ENCODE measurements around the gene TSPAN11. TPM values are rescaled to one million over a fixed set of nuclear protein-coding genes. Genes with fewer than 3 reads are reported as not detected.

The TSPAN11 gene
- total and polyA plus RNA-seq, 2 of the 8 experiments (the other 6 are each of a cell fraction or from before 2014, with no cell fraction given) = 3.9 to 8.2 TPM

- H3K27ac ChIP-seq (ENCODE audit: low read depth, low read length) = no peak overlapping the region
- H3K36me3 ChIP-seq (ENCODE audit: control insufficient read depth in 2 of 4, insufficient read depth in 4 of 4, low read length in 3 of 4) = no peaks in the 10 kb centered on the region
- H4K8ac ChIP-seq (ENCODE audit: extremely low read depth, insufficient read depth, low read length) = no peak overlapping the region
These were observed 41.7 kb downstream of the TSPAN11 start for GRCh38 chr12:30968211-30968610.

More at GRCh38 chr12:30968211-30968610, 41.7 kb downstream of the TSPAN11 start:
- Histone ChIP-seq H3K14ac (ENCODE audit: insufficient read length) (no peak overlapping the region), H3K23ac (ENCODE audit: insufficient read length) (no peak overlapping the region), H4K20me1 (replicated peaks in 1 of 2; ENCODE audit: control insufficient read depth in 1 of 2, insufficient read depth in 2 of 2, low read length in 2 of 2) (peaks cover 0 to 4% of the 10 kb centered on the region in 2 experiments), H3K4ac (replicated peaks; ENCODE audit: insufficient read length, low read depth, low read length) (no peak overlapping the region), H2BK120ac (replicated peaks; ENCODE audit: low read depth, low read length) (no peak overlapping the region), H2AK5ac (ENCODE audit: low read depth, low read length) (no peak overlapping the region), H3K4me3 (ENCODE audit: extremely low read depth in 1 of 4, insufficient read depth in 2 of 4, low read depth in 3 of 4, low read length in 4 of 4) (no peak overlapping the region), H3K27me3 (replicated peaks in 1 of 4; ENCODE audit: control insufficient read depth in 3 of 4, extremely low read depth in 1 of 4, insufficient read depth in 3 of 4, low read length in 3 of 4) (peaks cover 0 to 8% (median 0%) of the 10 kb centered on the region in 4 experiments; a peak in 2 of 7 replicates), H4K5ac (ENCODE audit: insufficient read length, low read depth, low read length) (no peak overlapping the region), H3K9ac (replicated peaks in 1 of 4; ENCODE audit: extremely low read depth in 1 of 4, low read depth in 3 of 4, low read length in 3 of 4) (no peak overlapping the region), H3K23me2 (ENCODE audit: low read depth, low read length) (no peaks in the 10 kb centered on the region; the same call in 1 of the 2 replicates), H3K18ac (ENCODE audit: extremely low read depth, low read length) (no peak overlapping the region), H3K56ac (replicated peaks; ENCODE audit: insufficient read length, low read depth, low read length) (no peak overlapping the region), H3K9me3 (ENCODE audit: insufficient read depth in 2 of 2, low read depth in 1 of 2, low read length in 1 of 2) (no peaks in the 10 kb centered on the region), H2BK15ac (ENCODE audit: low read length) (no peak overlapping the region), H3K79me1 (ENCODE audit: low read depth, low read length) (no peaks in the 10 kb centered on the region), H2AFZ (ENCODE audit: low read length) (no peak overlapping the region), H3K79me2 (ENCODE audit: control insufficient read depth in 1 of 2, insufficient read depth in 2 of 2, low read length in 2 of 2) (no peaks in the 10 kb centered on the region), H3K4me2 (ENCODE audit: insufficient read depth in 1 of 2, low read depth in 2 of 2, low read length in 2 of 2) (no peak overlapping the region), H4K91ac (replicated peaks; ENCODE audit: insufficient read length, low read length) (no peak overlapping the region), H3K4me1 (replicated peaks in 1 of 4; ENCODE audit: control insufficient read depth in 3 of 4, insufficient read depth in 4 of 4, low read length in 3 of 4) (no peaks in the 10 kb centered on the region), H2BK12ac (ENCODE audit: low read depth, low read length) (no peak overlapping the region), H2BK5ac (ENCODE audit: low read depth, low read length) (no peak overlapping the region), H2BK20ac (ENCODE audit: low read length) (no peak overlapping the region)
- ChIA-PET CTCF (ENCODE audit: partially characterized antibody) (interaction anchor here (0.6 to 21.1 kb wide), 9 partner anchors 10 to 1450 kb away, joined by 3 to 205 read pairs (median 4); no protein-coding TSS in a partner anchor), POLR2A (ENCODE audit: partially characterized antibody) (interaction anchor here (1.5 kb wide), 1 partner anchor 106 kb away, joined by 3 read pairs; no protein-coding TSS in a partner anchor)
- 95% methylated on average over 5 of the region's 5 CpGs; no CpG with 5 or more reads in 1 of the 2 experiments for WGBS, 2 experiments (ENCODE audit: extremely low coverage in 1 of 2, insufficient coverage in 1 of 2, insufficient read length in 1 of 2, insufficient replicate concordance in 2 of 2, low coverage in 1 of 2, low lambda C conversion rate in 2 of 2, missing lambda C conversion rate in 1 of 2)
- DNase-seq (ENCODE audit: low read depth in 1 of 2, low spot score in 2 of 2) = no peak
- FAIRE-seq = no peak

Measured in H1 (cell line).